ENCODE data around the gene LGI4.

Gene LGI4

GRCh38 chr19:35134601-35135242 is at the start of gene LGI4:
LGI4 (minus strand) TSS chr19:35135059; CDS start chr19:35134680, 379 bp downstream.
- DNase-seq (ENCODE audit: low spot score) = no peak

- no peak for DNase-seq (ENCODE audit: low spot score)
These were observed 49.4 kb upstream of the LGI4 start for GRCh38 chr19:35184267-35184666.

GRCh38 chr19:35181387-35181786 is 46.5 kb upstream of the LGI4 start:
- DNase-seq (ENCODE audit: low spot score) = no peak

- no peak for DNase-seq (ENCODE audit: low spot score)
These were observed 45.0 kb upstream of the LGI4 start for GRCh38 chr19:35179830-35180229.

GRCh38 chr19:35178701-35179100 is 43.8 kb upstream of the LGI4 start:
- no peak for DNase-seq (ENCODE audit: low spot score)

- DNase-seq (ENCODE audit: low spot score) = no peak
These were observed 42.8 kb upstream of the LGI4 start for GRCh38 chr19:35177377-35178274.

- DNase-seq (ENCODE audit: low spot score) = no peak
These were observed 41.3 kb upstream of the LGI4 start for GRCh38 chr19:35176181-35176570.

GRCh38 chr19:35174226-35174625 is 39.4 kb upstream of the LGI4 start:
- DNase-seq (ENCODE audit: low spot score) = no peak

- DNase-seq (ENCODE audit: low spot score) = no peak
These were observed 36.9 kb upstream of the LGI4 start for GRCh38 chr19:35171730-35172129.

- no peak for DNase-seq (ENCODE audit: low spot score)
These were observed 35.7 kb upstream of the LGI4 start for GRCh38 chr19:35170359-35171061.

GRCh38 chr19:35169221-35169995 is 34.5 kb upstream of the LGI4 start:
- DNase-seq (ENCODE audit: low spot score) = no peak

- DNase-seq (ENCODE audit: low spot score) = no peak
These were observed 33.3 kb upstream of the LGI4 start for GRCh38 chr19:35168196-35168595.

GRCh38 chr19:35167251-35168119 is 32.6 kb upstream of the LGI4 start:
- DNase-seq (ENCODE audit: low spot score) = peak; percentile 27

GRCh38 chr19:35166100-35167063 is 31.5 kb upstream of the LGI4 start:
- no peak for DNase-seq (ENCODE audit: low spot score)

GRCh38 chr19:35165200-35166058 is 30.6 kb upstream of the LGI4 start:
- DNase-seq (ENCODE audit: low spot score) = no peak

- no peak for DNase-seq (ENCODE audit: low spot score)
These were observed 29.6 kb upstream of the LGI4 start for GRCh38 chr19:35164418-35164817.

- no peak for DNase-seq (ENCODE audit: low spot score)
These were observed 27.8 kb upstream of the LGI4 start for GRCh38 chr19:35162471-35163326.

GRCh38 chr19:35161434-35161743 is 26.5 kb upstream of the LGI4 start:
- no peak for DNase-seq (ENCODE audit: low spot score)

All from globus pallidus (tissue), 1 donor.